ENCODE data around the gene SRD5A3.

Gene SRD5A3

DNA sequence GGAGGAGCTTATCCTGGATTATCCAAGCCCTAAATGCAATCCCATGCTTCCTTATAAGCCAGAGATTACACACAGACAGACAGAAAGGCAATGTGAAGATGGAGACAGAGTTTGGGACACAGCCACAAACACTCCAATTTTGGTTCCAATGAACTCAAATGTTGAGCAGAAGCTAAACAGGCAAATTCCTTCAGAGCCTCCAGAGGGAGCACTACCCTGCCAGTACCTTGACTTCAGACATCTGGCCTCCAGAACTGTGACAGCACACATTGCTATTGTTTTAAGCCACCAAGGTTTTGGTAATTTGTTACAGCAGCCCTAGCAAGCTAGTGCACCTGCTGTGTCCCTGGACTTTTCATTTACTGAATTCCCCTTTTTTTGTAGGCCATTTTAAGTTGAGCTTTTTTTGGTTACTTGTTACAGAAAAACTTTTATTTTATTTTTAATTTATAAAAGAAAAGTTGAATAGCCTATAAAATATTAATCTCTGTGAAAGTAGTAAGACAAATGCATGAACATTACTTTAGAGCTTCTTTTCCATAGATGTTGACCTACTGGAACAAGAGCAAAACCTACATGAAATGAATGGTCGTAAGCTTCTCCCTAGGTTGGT, 33.4 kb upstream of the SRD5A3 start:
- TF ChIP-seq, protein P1, sequence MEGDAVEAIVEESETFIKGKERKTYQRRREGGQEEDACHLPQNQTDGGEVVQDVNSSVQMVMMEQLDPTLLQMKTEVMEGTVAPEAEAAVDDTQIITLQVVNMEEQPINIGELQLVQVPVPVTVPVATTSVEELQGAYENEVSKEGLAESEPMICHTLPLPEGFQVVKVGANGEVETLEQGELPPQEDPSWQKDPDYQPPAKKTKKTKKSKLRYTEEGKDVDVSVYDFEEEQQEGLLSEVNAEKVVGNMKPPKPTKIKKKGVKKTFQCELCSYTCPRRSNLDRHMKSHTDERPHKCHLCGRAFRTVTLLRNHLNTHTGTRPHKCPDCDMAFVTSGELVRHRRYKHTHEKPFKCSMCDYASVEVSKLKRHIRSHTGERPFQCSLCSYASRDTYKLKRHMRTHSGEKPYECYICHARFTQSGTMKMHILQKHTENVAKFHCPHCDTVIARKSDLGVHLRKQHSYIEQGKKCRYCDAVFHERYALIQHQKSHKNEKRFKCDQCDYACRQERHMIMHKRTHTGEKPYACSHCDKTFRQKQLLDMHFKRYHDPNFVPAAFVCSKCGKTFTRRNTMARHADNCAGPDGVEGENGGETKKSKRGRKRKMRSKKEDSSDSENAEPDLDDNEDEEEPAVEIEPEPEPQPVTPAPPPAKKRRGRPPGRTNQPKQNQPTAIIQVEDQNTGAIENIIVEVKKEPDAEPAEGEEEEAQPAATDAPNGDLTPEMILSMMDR (IDR thresholded peaks at IDR 0.05; ENCODE audit: borderline replicate concordance, insufficient read depth, low read depth, low read length), result peak; percentile 72
- no peak overlapping the region for H3K4me3 ChIP-seq (ENCODE audit: low read depth, low read length)

DNA sequence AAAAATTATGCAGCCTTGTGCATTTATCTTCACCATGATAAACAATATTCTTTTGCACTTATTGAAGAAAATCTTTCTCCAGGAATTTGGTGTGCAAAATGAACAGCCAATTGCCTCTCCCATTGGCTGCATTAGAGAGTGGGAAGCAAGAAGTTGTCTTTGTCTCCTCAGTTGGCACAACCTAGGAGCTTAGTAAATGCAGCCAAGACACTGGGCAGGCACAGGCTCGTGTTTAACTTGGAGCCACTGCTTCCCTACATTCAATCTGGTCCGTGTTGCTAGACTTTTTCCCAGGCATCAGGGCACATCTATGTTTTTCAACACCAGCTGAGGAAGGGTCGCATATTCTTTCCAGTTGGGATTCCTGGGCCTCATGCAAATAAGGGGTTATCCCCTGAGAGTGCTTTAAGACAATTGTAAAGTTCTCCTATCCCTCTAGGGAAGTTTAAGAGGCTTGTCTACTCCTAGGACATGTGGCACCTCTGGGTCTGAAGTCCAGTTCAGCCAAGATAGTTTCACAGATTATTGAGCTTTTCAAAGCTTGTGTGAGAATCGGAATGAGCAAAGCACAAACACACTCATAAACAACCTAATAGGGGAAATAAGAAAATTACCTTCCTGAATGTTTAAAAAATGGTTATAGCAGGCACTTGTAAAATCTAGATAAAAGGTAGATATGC, 31.8 kb upstream of the SRD5A3 start:
- no peak overlapping the region for H3K4me3 ChIP-seq (ENCODE audit: low read depth, low read length)
- TF ChIP-seq, protein P1 (IDR thresholded peaks at IDR 0.05; ENCODE audit: borderline replicate concordance, insufficient read depth, low read depth, low read length), result no peak

DNA sequence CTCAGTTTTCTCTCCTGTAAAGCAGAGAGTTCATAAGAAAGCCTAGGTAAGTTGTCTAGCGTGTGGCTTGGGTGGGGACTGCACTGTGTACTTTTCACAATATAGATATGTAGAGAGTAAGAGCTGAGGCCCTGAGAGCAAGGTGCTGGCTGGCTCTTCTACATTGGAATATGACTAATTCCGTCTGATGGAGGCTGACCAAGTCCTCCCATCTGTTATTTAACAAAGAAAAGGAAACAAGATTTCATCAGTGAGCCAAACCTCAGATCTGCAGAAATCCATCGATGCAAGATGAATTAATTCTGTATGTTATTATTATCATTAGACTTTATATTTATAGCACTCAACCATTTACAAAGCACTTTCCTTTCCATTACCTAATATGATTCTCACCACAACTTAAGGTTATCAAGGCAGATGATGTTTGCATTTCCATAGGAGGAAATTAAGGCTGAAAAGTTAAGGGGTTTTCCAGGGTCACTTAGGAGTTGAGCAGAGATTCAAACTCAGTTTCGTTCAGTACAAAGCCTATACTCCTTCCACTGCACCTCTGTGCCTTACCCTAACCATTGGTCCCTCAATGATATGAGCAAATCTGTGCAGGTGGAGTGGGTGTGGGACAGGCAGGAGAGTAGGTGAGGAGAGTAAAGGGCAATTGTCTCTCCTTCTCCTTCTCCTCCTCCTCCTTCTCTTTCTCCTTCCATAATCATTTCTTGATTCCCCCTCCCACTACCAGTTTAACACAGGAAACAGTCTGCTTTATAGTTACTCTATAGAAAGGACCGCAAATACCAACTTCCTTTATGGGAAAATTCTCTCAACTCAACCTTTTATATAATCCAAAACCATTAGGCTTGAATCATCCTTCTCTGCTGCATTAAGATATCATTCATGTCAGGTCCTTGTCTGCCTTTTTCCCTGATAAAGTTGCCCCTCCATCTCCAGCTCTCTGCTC, 27.6 kb upstream of the SRD5A3 start:
- no peak overlapping the region for H3K4me3 ChIP-seq (ENCODE audit: low read depth, low read length)
- TF ChIP-seq, protein P1 (IDR thresholded peaks at IDR 0.05; ENCODE audit: borderline replicate concordance, insufficient read depth, low read depth, low read length), result no peak

DNA sequence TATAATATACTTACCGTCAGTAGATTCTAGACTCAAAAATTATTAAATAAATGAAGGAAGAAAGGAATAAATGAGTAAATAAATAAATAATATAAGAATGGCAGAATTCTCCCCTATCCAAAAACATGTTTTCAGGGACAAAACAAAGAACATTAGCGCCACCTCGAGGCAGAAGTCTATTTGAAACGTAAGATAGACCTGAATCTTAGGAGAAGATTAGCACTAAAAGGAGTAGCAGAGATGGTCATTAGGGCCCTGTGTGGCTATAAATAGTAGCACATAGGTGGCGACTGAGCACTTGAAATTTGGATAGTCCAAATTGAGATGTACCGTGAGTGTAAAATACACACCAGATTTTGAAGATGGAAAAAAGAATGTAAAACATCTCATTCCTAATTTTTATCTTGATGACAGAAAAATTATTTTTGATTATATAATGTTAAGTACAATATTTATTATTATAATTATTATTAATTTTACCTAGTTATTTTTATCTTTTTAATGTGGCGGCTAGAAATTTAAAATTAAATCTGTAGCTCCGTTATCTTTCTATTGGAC, 24.3 kb upstream of the SRD5A3 start:
- no peak overlapping the region for H3K4me3 ChIP-seq (ENCODE audit: low read depth, low read length)
- TF ChIP-seq, protein P1 (IDR thresholded peaks at IDR 0.05; ENCODE audit: borderline replicate concordance, insufficient read depth, low read depth, low read length), result peak; percentile 29; the same call in 1 of the 2 replicates

DNA sequence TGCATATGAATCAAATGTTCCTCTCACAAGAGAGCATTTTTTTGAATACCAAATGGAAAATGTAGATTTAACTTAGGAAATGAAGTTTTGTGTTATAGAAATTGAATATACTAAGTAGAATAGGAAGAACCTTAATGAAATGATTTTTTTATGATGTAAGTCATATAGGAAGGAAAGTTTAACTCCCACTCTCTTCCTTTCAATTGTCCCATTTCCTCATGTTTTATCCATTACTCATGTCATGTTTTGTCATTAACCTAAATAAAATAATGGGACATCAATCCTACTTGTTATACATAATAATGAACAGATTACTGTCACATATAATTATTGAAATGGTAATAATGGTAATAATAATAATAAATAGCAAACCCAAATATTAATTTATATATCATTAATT, 22.7 kb upstream of the SRD5A3 start:
- no peak overlapping the region for H3K4me3 ChIP-seq (ENCODE audit: low read depth, low read length)
- TF ChIP-seq, protein P1 (IDR thresholded peaks at IDR 0.05; ENCODE audit: borderline replicate concordance, insufficient read depth, low read depth, low read length), result no peak

DNA sequence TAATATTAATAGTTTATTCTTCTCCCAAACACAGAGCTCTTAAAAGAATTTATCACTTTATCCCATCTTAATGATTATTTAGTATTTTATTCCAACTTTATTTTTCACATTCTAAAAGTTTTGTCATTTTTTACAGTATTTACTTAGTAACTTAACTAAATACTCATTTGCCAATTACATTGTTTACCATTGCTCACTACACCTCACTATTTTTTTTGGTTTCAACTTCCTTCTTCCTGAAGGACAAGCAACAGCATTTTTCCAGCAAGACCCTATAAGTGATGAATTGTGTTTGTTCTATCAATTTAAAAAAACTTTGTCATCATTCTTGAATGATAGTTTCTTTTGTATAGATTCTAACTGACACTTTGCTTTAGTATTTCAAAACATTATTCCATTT, 19.4 kb upstream of the SRD5A3 start:
- TF ChIP-seq, protein P1 (IDR thresholded peaks at IDR 0.05; ENCODE audit: borderline replicate concordance, insufficient read depth, low read depth, low read length), result no peak
- H3K4me3 ChIP-seq (ENCODE audit: low read depth, low read length), result no peak overlapping the region

Measured in GM12875 (cell line).